CD4-positive, alpha-beta T cell treated with Interleukin-21 for 1 hour (primary cell): ENCODE measurements around the gene SLC25A33.
"Not testable (repeated sequence)": the region's sequence is repeated elsewhere in the genome, so short reads cannot be mapped to it uniquely, and the experiment has no call there.

Source experiments
- DNase-seq: peaks from one replicate; pipeline ENCODE4 v3.0.0-alpha.2; 2020

SLC25A33 gene

GRCh38 chr1:9539829-9540550 lies 725 bp downstream of the SLC25A33 start:
- DNase-seq, result peak; percentile 59

DNA sequence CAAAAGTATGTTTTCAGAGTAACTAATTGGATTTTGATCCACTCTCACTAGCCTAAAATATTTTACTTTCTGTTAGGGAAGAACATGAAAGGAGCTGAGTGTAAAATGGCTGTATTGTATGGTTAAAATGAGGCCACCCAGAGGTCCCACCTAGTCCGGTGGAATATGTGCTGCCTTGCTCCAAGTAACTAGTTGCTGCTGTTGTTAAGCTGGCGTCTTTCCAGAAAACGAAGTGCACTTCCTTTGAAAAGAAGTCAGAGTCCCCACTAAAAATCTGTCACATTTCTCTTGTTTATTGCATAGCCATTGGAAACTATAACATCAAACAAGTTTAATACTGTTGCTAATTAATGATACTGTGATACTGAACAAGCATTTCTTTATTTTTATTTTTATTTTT lies 3.2 kb downstream of the SLC25A33 start:
- no peak for DNase-seq

DNA sequence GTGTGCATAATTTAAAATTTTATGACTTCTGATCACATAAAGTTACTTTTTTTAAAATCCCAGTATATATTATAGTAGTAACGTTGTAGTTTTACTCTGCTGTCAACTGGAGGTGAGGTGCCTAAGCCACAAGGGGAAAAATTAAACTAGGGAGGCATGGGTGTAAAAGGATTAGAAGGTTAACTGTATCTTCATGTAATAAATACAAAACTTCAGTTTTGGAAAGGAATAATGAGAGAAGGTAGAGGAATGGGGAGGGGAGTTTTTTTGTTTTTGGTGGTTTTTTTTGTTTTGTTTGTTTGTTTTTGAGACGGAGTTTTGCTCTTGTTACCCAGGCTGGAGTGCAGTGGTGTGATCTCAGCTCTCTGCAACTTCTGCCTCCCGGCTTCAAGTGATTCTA lies 5.7 kb downstream of the SLC25A33 start:
- no peak for DNase-seq

DNA sequence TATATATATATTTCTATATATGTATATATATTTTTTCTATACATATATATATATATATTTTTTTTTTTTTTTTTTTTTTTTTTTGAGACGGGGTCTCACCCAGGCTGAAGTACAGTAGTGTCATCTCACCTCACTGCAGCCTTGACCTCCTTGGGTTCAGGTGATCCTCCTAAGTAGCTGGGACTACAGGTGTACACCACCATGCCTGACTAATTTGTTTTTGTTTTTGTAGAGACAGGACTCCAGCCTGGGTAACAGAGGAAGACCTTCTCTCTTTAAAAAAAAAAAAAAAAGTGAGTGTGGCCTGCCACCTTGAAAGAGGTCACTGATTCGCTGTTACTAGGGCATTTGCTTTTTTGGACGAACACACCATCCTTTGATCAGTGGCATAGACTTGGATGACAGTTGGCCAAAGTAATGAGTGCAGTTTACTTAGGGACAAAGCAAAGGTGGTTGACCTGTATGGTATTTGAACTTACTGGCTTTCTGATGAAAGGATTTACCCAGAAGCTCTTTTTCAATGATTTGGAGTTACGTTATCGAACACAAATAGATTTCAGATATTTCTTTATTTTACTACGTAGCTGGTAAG lies 10.8 kb downstream of the SLC25A33 start:
- DNase-seq, result no peak

- no peak for DNase-seq
These were observed 12.7 kb downstream of the SLC25A33 start for GRCh38 chr1:9551984-9552383.

DNA sequence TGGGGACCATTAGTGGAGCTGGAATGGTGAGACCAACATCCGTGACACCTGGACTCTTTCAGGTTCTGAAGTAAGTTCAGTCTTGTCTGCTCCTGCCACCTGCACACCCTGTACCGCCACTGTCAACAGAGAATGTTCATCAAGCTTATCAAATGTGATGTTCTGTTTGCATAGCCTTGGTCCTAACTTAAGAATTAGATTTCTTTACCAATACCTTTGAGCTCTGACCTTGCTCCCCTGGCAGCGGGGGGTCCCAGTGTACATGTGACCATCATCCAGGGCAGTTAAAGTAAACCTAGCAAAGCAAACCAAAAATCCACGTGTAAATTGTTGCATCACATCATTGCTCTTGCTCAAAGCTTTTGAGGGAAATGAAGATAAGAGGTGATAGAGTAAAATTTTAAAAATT lies 14.5 kb downstream of the SLC25A33 start:
- DNase-seq, result no peak

DNA sequence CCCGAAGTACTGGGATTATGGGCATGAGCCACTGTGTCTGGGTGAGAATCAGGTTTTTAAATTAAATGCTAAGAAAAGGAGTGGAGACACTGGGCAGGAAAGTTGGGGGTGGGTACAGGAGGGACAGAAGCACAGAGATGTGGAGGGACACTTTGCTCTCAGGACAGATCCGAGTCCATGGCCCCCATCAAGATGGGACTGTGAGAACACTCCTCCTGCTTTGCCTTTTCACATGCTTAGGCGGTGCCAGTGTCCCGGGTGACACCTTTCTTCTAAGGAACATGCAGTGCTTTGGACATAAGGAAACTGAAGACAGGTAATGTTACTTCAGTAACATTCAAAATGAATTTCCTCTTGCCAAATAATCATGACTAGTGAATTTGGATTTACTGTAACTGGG lies 16.7 kb downstream of the SLC25A33 start:
- no peak for DNase-seq

- no peak for DNase-seq
These were observed 18.4 kb downstream of the SLC25A33 start for GRCh38 chr1:9557624-9558023.

GRCh38 chr1:9558271-9558945 lies 19.1 kb downstream of the SLC25A33 start:
- DNase-seq, result no peak

DNA sequence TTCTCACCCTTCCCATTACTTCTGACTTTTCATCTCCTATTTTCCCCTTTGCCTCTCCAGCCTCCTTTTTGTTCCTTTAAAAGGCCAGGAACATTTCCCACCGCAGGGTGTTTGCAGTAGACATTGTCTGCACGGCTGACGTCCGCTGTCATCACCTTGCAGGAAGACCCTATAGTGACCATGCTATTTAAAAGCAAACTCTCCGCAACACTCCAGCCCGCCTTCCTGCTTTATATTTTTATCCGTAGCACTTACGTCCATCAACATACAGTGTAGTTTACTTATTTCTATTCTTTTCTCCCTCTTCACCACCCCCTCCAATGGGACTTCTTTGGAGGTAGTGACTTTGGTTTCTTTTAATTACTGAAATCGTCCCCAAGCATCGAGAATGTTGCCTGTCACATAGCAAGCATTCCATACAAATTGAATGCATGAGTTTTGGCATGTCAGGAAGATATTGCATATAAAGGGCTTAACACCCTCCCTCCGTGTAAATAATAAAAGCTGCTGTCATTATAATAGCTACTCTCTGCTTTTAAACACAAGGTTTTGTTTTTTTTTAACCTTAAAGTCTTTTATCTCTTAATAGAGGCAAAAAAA lies 19.8 kb downstream of the SLC25A33 start:
- no peak for DNase-seq

- DNase-seq, result peak; percentile 31
These were observed 20.4 kb downstream of the SLC25A33 start for GRCh38 chr1:9559673-9560072.

- DNase-seq, result not testable (repeated sequence)
These were observed 20.8 kb downstream of the SLC25A33 start for GRCh38 chr1:9560090-9560489.

DNA sequence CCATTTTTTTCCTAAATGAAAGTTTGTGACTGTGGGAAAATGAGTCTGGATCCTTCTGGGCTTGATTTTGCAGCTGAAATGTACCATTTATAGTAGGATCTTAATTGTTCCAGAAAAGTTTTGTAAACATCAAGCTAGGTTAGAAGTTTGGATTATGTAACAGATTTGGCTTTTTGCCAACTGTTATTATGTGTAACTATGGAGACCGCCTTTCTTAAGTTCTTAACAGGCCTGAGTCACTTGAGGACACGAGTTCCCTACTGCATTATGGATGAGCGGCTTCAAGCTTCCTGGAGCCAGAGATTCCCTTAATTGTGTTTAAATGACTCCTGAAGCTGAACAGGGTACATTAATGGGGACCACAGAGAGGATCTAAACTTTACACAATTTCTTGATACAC lies 22.2 kb downstream of the SLC25A33 start:
- peak; percentile 30 for DNase-seq

DNA sequence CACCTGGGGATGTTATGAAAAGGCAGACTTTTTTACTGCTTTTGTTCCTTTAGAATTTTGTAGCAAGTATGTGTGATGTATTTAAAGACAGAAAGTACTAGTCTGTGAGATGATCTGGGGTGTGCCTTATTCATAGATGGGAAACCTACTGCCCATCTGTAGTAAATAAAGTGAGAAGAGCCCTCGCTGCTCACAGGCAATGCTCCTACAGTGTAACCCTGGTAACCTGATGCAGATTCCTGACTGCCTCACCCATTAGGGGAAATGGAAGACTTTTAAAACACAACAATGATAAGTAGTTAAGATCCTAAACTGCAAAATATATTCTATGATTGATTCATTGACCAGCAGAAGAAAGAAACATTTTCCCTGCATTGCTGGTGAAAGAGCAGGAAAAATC lies 30.0 kb downstream of the SLC25A33 start:
- DNase-seq, result no peak

- DNase-seq, result not testable (repeated sequence)
These were observed 31.7 kb downstream of the SLC25A33 start for GRCh38 chr1:9570886-9571529.

- DNase-seq, result peak; percentile 23
These were observed 34.5 kb downstream of the SLC25A33 start for GRCh38 chr1:9573723-9574122.

DNA sequence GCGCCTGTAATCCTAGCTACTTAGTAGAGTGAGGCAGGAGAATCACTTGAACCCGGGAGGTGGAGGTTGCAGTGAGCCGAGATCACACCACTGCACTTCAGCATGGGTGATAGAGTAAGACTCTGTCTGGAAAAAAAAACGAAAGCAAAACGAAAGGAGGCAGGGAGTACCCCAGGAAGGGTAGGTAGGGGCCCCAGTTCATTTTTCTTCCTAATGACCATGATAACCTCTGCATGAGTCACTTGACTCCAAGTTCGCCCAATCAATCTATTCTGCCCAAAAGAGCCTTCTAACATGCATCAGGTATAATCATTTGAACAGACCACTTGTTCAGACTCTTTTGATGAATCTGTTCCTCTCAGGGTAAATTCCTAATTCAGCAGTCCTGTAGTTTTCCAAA lies 36.2 kb downstream of the SLC25A33 start:
- no peak for DNase-seq

- DNase-seq, result no peak
These were observed 37.6 kb downstream of the SLC25A33 start for GRCh38 chr1:9576903-9577302.

GRCh38 chr1:9577423-9577822 lies 38.2 kb downstream of the SLC25A33 start:
- DNase-seq, result no peak

DNA sequence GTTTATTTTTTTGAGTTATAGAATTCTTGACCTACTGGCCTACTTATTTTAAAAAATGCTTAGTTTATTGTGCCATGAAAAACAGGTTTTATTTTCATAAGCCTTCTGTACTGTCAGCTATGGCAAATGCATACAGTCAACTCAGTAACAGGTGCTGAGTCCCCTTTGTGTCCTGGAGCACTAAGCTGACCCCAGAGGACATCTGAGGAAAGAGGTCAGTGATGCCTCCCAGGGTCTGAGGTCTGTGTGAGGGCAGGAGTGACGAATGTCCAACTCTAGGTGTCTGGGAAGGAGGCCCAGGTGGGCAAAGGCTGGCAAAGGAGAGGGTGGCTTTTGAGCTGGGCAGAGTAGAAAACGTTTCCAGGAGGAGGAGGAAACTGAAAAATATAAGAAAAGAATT lies 41.7 kb downstream of the SLC25A33 start:
- DNase-seq, result no peak

DNA sequence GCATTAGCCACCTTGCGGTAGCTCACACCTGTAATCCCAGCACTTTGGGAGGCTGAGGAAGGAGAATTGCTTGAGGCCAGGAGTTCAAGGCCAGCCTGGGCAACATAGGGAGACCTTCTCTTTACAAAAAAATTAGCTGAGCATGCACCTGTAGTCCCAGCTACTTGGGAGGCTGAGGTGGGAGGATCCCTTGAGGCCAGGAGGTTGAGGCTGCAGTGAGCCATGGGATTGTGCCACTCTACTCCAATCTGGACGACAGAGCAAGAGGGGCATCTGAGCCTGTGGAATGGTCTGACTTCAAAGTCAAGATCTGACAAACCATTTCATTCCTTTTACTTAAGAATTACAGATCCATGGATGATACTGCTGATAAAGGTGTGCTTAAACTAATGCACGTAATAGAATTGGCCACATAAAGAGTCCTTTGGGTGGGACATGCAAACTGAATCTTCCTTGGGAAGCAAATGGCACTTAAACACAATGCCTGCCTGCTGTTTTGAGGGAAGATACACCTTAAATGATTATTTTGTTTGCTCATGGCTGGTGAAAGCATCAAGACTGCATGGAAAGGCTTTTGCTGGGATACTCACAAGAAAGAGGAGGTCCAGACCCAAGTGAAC lies 47.0 kb downstream of the SLC25A33 start:
- DNase-seq, result no peak

- DNase-seq, result peak; percentile 95
These were observed 49.4 kb downstream of the SLC25A33 start, which contains the start of gene TMEM201 for GRCh38 chr1:9588551-9589143. TMEM201 (plus strand) TSS chr1:9588911; CDS start chr1:9588931, 20 bp downstream.
